Measurements from ENCODE around the gene TIGD7. TPM values are rescaled to one million over a fixed set of nuclear protein-coding genes. Genes with fewer than 3 reads are reported as not detected.

TIGD7 gene
- total RNA-seq (2021; fragmentation: NEBNext Ultra II Directional; extraction: Animal tissue kit (Norgen Biotek cat#: 25700)), result 1 to 10 TPM; 2.9 to 4.2 (median 3.5) TPM
- long read RNA-seq, partial matches to known transcripts, result 0 of 4 reads
- long read RNA-seq, other reads (novel, unspliced or antisense), result 3 of 4 reads

- Mint-ChIP-seq H3K4me3 (peak within 1 kb of the TSS; percentile 82), H3K4me1 (ENCODE audit: low read depth) (peaks cover 8% of the 10 kb centered on the region), H3K9me3 (peaks cover 73% of the 10 kb centered on the region), H3K36me3 (ENCODE audit: low read depth) (peaks cover 68% of the 10 kb centered on the region), H3K27ac (peak within 1 kb of the TSS; percentile 72), H3K27me3 (ENCODE audit: insufficient read depth) (peaks cover 9% of the 10 kb centered on the region)
- peak; percentile 82 for DNase-seq
- TF ChIP-seq CTCF (IDR thresholded peaks at IDR 0.05), result no peak
Observed at GRCh38 chr16:3305109-3306068, at the start of gene TIGD7, which contains the start of gene ZNF75A. Gene TIGD7, minus strand, starts transcription at chr16:3305430. Its CDS starts 4,816 bp downstream, at chr16:3300614. Gene ZNF75A, plus strand, starts transcription at chr16:3305497. Its CDS starts 2,932 bp downstream, at chr16:3308429.

- H3K27ac Mint-ChIP-seq, result no peak overlapping the region
- no peak for DNase-seq
Observed at GRCh38 chr16:3349175-3349574, 43.9 kb upstream of the TIGD7 start.

GRCh38 chr16:3348547-3349167, 43.4 kb upstream of the TIGD7 start:
- TF ChIP-seq CTCF (IDR thresholded peaks at IDR 0.05), result no peak
- no peaks in the 10 kb centered on the region for H3K9me3 Mint-ChIP-seq
- no peaks in the 10 kb centered on the region for H3K36me3 Mint-ChIP-seq (ENCODE audit: low read depth)
- no peaks in the 10 kb centered on the region for H3K4me1 Mint-ChIP-seq (ENCODE audit: low read depth)
- peaks cover 13% of the 10 kb centered on the region for H3K27me3 Mint-ChIP-seq (ENCODE audit: insufficient read depth)
- no peak for DNase-seq
- H3K27ac Mint-ChIP-seq, result no peak overlapping the region
- no peak overlapping the region for H3K4me3 Mint-ChIP-seq

More at GRCh38 chr16:3349175-3349574, 43.9 kb upstream of the TIGD7 start:
- no peak overlapping the region for H3K4me3 Mint-ChIP-seq
- H3K36me3 Mint-ChIP-seq (ENCODE audit: low read depth), result no peaks in the 10 kb centered on the region
- no peak for TF ChIP-seq CTCF (IDR thresholded peaks at IDR 0.05)
- H3K9me3 Mint-ChIP-seq, result no peaks in the 10 kb centered on the region
- no peaks in the 10 kb centered on the region for H3K4me1 Mint-ChIP-seq (ENCODE audit: low read depth)
- H3K27me3 Mint-ChIP-seq (ENCODE audit: insufficient read depth), result peaks cover 13% of the 10 kb centered on the region

- H3K4me1 Mint-ChIP-seq (ENCODE audit: low read depth), result no peaks in the 10 kb centered on the region
- no peaks in the 10 kb centered on the region for H3K36me3 Mint-ChIP-seq (ENCODE audit: low read depth)
- H3K27ac Mint-ChIP-seq, result no peak overlapping the region
- no peak for DNase-seq
- no peak for TF ChIP-seq CTCF (IDR thresholded peaks at IDR 0.05)
- H3K4me3 Mint-ChIP-seq, result no peak overlapping the region
- peaks cover 13% of the 10 kb centered on the region for H3K27me3 Mint-ChIP-seq (ENCODE audit: insufficient read depth)
- no peaks in the 10 kb centered on the region for H3K9me3 Mint-ChIP-seq
Observed at GRCh38 chr16:3347586-3347985, 42.4 kb upstream of the TIGD7 start.

- Mint-ChIP-seq H3K4me3 (no peak overlapping the region), H3K27ac (no peak overlapping the region), H3K36me3 (ENCODE audit: low read depth) (no peaks in the 10 kb centered on the region), H3K9me3 (no peaks in the 10 kb centered on the region), H3K4me1 (ENCODE audit: low read depth) (no peaks in the 10 kb centered on the region), H3K27me3 (ENCODE audit: insufficient read depth) (peaks cover 15% of the 10 kb centered on the region)
- no peak for DNase-seq
- no peak for TF ChIP-seq CTCF (IDR thresholded peaks at IDR 0.05)
Observed at GRCh38 chr16:3346041-3346440, 40.8 kb upstream of the TIGD7 start.
